Neural cell (in vitro differentiated cells): ENCODE data around the gene CIBAR2.

Source experiments
- CTCF ChIP-seq: fragments of 450-650 bp; IDR thresholded peaks from 2 replicates; pipeline ENCODE4 v1.5.1; 2014; ENCODE audit warnings: antibody characterized with exemption, mild to moderate bottlenecking, moderate library complexity; ENCODE audit not compliant: poor library complexity, severe bottlenecking
- EZH2 ChIP-seq: fragments of 200-600, 300-800 bp; shearing (Covaris generic), sonication (generic); IDR thresholded peaks from 2 replicates; pipeline ENCODE4 v1.6.1; 2014; ENCODE audit warnings: antibody characterized with exemption, low read length, borderline replicate concordance, mild to moderate bottlenecking; ENCODE audit not compliant: insufficient read depth, poor library complexity, severe bottlenecking

GRCh38 chr16:85054948-85055492 is 57.3 kb downstream of the CIBAR2 start:
- TF ChIP-seq CTCF, result no peak
- no peak for TF ChIP-seq EZH2
